ENCODE measurements around the gene DMTF1. TPM values are rescaled to one million over a fixed set of nuclear protein-coding genes. Genes with fewer than 3 reads are reported as not detected.

Gene DMTF1
- total and polyA plus RNA-seq, 10 of the 15 experiments (the other 5 are each of a cell fraction or from before 2014, with no cell fraction given): 24.3 to 191 (median 72.0) TPM

- TF ChIP-seq SMAD1 (IDR thresholded peaks at IDR 0.05; ENCODE audit: low read depth, partially characterized antibody) (no peak), BMI1 (IDR thresholded peaks at IDR 0.05; ENCODE audit: borderline replicate concordance) (no peak), CBFB (IDR thresholded peaks at IDR 0.05; ENCODE audit: low read depth) (peak; percentile 45; the same call in 1 of the 2 replicates), BCLAF1 (IDR thresholded peaks at IDR 0.05) (no peak), EZH2 (IDR thresholded peaks at IDR 0.05; ENCODE audit: borderline replicate concordance, control insufficient read depth, low read depth, low read length) (no peak), GABPA (IDR thresholded peaks at IDR 0.05; ENCODE audit: low read depth) (peak; percentile 85), ZBED1 (IDR thresholded peaks at IDR 0.05; ENCODE audit: borderline replicate concordance) (no peak), HDAC2 (IDR thresholded peaks at IDR 0.05) (no peak), RELA (IDR thresholded peaks at IDR 0.05; ENCODE audit: borderline replicate concordance, partially characterized antibody) (no peak), MYC (IDR thresholded peaks at IDR 0.05; ENCODE audit: insufficient read depth, insufficient read length, insufficient replicate concordance, low read length, severe bottlenecking) (peak; percentile 32), CEBPZ (IDR thresholded peaks at IDR 0.05; ENCODE audit: low read depth, low read length) (no peak), RCOR1 (conservative IDR thresholded peaks at IDR 0.05; ENCODE audit: low read depth, low read length) (no peak), RELB (IDR thresholded peaks at IDR 0.05; ENCODE audit: low read depth) (peak; percentile 78; the same call in 1 of the 2 replicates), MTA3 (IDR thresholded peaks at IDR 0.05; ENCODE audit: borderline replicate concordance, low read length) (no peak), SKIL (IDR thresholded peaks at IDR 0.05; ENCODE audit: low read depth, poor library complexity, severe bottlenecking) (no peak), ETV6 (conservative IDR thresholded peaks at IDR 0.05 in 1 of 2, IDR thresholded peaks at IDR 0.05 in 1 of 2; ENCODE audit: borderline replicate concordance in 1 of 2, low read depth in 1 of 2) (no peak; a peak in 1 of 4 replicates)
These were observed at the start of gene DMTF1 (continued) for GRCh38 chr7:87152112-87152896.

Measured in GM12878 (cell line).